ENCODE data around the gene RCVRN. TPM values are rescaled to one million over a fixed set of nuclear protein-coding genes. Genes with fewer than 3 reads are reported as not detected.

Gene RCVRN
- total and polyA plus RNA-seq, 2 of the 8 experiments (the other 6 are each of a cell fraction or from before 2014, with no cell fraction given) = not detected

DNA sequence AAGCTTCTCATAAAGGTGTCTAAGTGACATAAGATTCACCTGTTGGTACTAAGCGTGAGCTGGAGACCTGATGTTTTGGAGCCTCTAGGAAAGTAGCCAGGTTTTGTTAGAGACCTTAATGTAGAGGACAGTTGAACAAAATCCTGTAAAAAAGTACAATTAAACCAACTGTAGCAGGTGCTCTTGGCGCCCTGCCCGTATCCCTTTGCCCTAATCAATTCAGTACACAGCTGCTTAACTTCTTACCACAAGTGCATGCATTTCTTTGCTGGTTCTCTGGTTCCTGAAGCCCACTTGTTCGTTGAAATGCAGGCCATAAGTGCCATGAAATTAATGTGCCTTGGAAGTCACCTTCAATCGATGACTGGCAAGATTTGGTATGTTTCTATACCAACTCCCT, 54.9 kb downstream of the RCVRN start:
- H2BK15ac ChIP-seq (ENCODE audit: low read length) = no peak overlapping the region
- DNase-seq (ENCODE audit: low read depth in 1 of 2, low spot score in 2 of 2) (no peak), FAIRE-seq (no peak)
- H2AK5ac ChIP-seq (ENCODE audit: low read depth, low read length) = no peak overlapping the region
- H3K27ac ChIP-seq (ENCODE audit: low read depth, low read length) = no peak overlapping the region
- H4K91ac ChIP-seq (replicated peaks; ENCODE audit: insufficient read length, low read length) = no peak overlapping the region
- no peaks in the 10 kb centered on the region for H3K4me1 ChIP-seq (replicated peaks in 1 of 4; ENCODE audit: control insufficient read depth in 3 of 4, insufficient read depth in 4 of 4, low read length in 3 of 4)
- H3K14ac ChIP-seq (ENCODE audit: insufficient read length) = no peak overlapping the region
- no peak overlapping the region for H3K18ac ChIP-seq (ENCODE audit: extremely low read depth, low read length)
- H3K27me3 ChIP-seq (replicated peaks in 1 of 4; ENCODE audit: control insufficient read depth in 3 of 4, extremely low read depth in 1 of 4, insufficient read depth in 3 of 4, low read length in 3 of 4) = no peaks in the 10 kb centered on the region
- no peak overlapping the region for H2BK120ac ChIP-seq (replicated peaks; ENCODE audit: low read depth, low read length)
- 84% methylated on average over 5 of the region's 5 CpGs; no CpG with 5 or more reads in 1 of the 2 experiments for WGBS, 2 experiments (ENCODE audit: extremely low coverage in 1 of 2, insufficient coverage in 1 of 2, insufficient read length in 1 of 2, insufficient replicate concordance in 2 of 2, low coverage in 1 of 2, low lambda C conversion rate in 2 of 2, missing lambda C conversion rate in 1 of 2)
- no peak overlapping the region for H2BK5ac ChIP-seq (ENCODE audit: low read depth, low read length)
- H3K23ac ChIP-seq (ENCODE audit: insufficient read length) = no peak overlapping the region
- no peak overlapping the region for H2BK20ac ChIP-seq (ENCODE audit: low read length)
- no peak overlapping the region for H3K4me2 ChIP-seq (ENCODE audit: insufficient read depth in 1 of 2, low read depth in 2 of 2, low read length in 2 of 2)
- no peak overlapping the region for H2BK12ac ChIP-seq (ENCODE audit: low read depth, low read length)
- H3K4ac ChIP-seq (replicated peaks; ENCODE audit: insufficient read length, low read depth, low read length) = no peak overlapping the region
- no peak overlapping the region for H3K4me3 ChIP-seq (ENCODE audit: extremely low read depth in 1 of 4, insufficient read depth in 2 of 4, low read depth in 3 of 4, low read length in 4 of 4)
- H3K56ac ChIP-seq (replicated peaks; ENCODE audit: insufficient read length, low read depth, low read length) = no peak overlapping the region
- H3K9me3 ChIP-seq (ENCODE audit: insufficient read depth in 2 of 2, low read depth in 1 of 2, low read length in 1 of 2) = no peaks in the 10 kb centered on the region
- no peaks in the 10 kb centered on the region for H3K79me1 ChIP-seq (ENCODE audit: low read depth, low read length)
- ChIA-PET POLR2A (ENCODE audit: partially characterized antibody) (no interaction called here), CTCF (ENCODE audit: partially characterized antibody) (interaction anchor here (0.6 kb wide), 2 partner anchors 38 to 427 kb away, joined by 3 read pairs; no protein-coding TSS in a partner anchor)
- no peak overlapping the region for H3K9ac ChIP-seq (replicated peaks in 1 of 4; ENCODE audit: extremely low read depth in 1 of 4, low read depth in 3 of 4, low read length in 3 of 4)
- H2AFZ ChIP-seq (ENCODE audit: low read length) = no peak overlapping the region
- H4K8ac ChIP-seq (ENCODE audit: extremely low read depth, insufficient read depth, low read length) = no peak overlapping the region
- H3K23me2 ChIP-seq (ENCODE audit: low read depth, low read length) = no peaks in the 10 kb centered on the region
- H4K5ac ChIP-seq (ENCODE audit: insufficient read length, low read depth, low read length) = no peak overlapping the region
- H3K79me2 ChIP-seq (ENCODE audit: control insufficient read depth in 1 of 2, insufficient read depth in 2 of 2, low read length in 2 of 2) = no peaks in the 10 kb centered on the region
- no peaks in the 10 kb centered on the region for H3K36me3 ChIP-seq (ENCODE audit: control insufficient read depth in 2 of 4, insufficient read depth in 4 of 4, low read length in 3 of 4)
- H4K20me1 ChIP-seq (replicated peaks in 1 of 2; ENCODE audit: control insufficient read depth in 1 of 2, insufficient read depth in 2 of 2, low read length in 2 of 2) = no peaks in the 10 kb centered on the region
- TF ChIP-seq SAP30 (IDR thresholded peaks at IDR 0.05; ENCODE audit: insufficient read depth, insufficient replicate concordance, low read length) = no peak
- TF ChIP-seq SUZ12 (IDR thresholded peaks at IDR 0.05; ENCODE audit: low read length) = no peak
- no peak for TF ChIP-seq NRF1 (IDR thresholded peaks at IDR 0.05; ENCODE audit: low read depth, low read length)
- TF ChIP-seq EP300 (IDR thresholded peaks at IDR 0.05; ENCODE audit: borderline replicate concordance in 1 of 2, low read depth in 2 of 2, low read length in 2 of 2) = no peak
- no peak for TF ChIP-seq TBP (IDR thresholded peaks at IDR 0.05; ENCODE audit: low read depth, low read length)
- TF ChIP-seq, protein P1, sequence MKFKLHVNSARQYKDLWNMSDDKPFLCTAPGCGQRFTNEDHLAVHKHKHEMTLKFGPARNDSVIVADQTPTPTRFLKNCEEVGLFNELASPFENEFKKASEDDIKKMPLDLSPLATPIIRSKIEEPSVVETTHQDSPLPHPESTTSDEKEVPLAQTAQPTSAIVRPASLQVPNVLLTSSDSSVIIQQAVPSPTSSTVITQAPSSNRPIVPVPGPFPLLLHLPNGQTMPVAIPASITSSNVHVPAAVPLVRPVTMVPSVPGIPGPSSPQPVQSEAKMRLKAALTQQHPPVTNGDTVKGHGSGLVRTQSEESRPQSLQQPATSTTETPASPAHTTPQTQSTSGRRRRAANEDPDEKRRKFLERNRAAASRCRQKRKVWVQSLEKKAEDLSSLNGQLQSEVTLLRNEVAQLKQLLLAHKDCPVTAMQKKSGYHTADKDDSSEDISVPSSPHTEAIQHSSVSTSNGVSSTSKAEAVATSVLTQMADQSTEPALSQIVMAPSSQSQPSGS (IDR thresholded peaks at IDR 0.05; ENCODE audit: low read length) = no peak
- no peak for TF ChIP-seq POU5F1 (IDR thresholded peaks at IDR 0.05; ENCODE audit: low read depth, low read length)
- no peak for TF ChIP-seq BACH1 (IDR thresholded peaks at IDR 0.05; ENCODE audit: low read length)
- no peak for TF ChIP-seq PHF8 (conservative IDR thresholded peaks at IDR 0.05; ENCODE audit: low read depth, low read length)
- TF ChIP-seq RXRA (IDR thresholded peaks at IDR 0.05; ENCODE audit: insufficient read depth, low read depth, low read length) = no peak
- no peak for TF ChIP-seq SP4 (IDR thresholded peaks at IDR 0.05; ENCODE audit: low read length)
- TF ChIP-seq RNF2 (IDR thresholded peaks at IDR 0.05; ENCODE audit: borderline replicate concordance, low read depth, low read length, missing control alignments, poor library complexity, severe bottlenecking) = no peak
- TF ChIP-seq POLR2AphosphoS5 (IDR thresholded peaks at IDR 0.05; ENCODE audit: low read depth, low read length) = no peak

Data from H1 (cell line).